HG03064 (cell line): ENCODE results near the gene TSPAN5.
"Not testable (repeated sequence)": the region's sequence is repeated elsewhere in the genome, so short reads cannot be mapped to it uniquely, and the experiment has no call there.

Experiments
- ATAC-seq: cut with Tn5 transposase; IDR thresholded peaks from one replicate; pipeline ENCODE4 v1.9.1; 2021; ENCODE audit warnings: low read depth; ENCODE audit not compliant: unreplicated experiment

TSPAN5 gene

GRCh38 chr4:98508248-98508647 is 150.2 kb downstream of the TSPAN5 start:
- ATAC-seq = no peak

DNA sequence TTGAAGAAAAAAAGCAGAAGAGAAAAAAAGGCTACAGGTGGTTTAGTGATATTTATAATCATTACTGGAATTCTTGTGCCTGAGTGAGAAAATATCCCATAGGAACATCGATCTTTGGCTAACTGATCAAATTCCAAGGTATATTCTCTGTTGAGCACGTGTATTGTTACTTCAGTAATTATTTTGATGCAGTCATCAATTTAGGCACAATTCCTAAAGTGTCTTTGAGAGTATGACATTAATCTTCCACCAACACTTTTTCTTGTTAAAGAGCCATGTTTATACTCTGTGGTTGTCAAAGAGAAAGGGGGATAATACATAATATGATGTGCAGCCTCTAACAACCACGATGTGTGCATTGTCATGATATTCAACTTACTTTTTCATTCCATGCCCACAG is 151.1 kb downstream of the TSPAN5 start:
- no peak for ATAC-seq

- ATAC-seq = no peak
Observed at GRCh38 chr4:98506462-98507132, 151.8 kb downstream of the TSPAN5 start.

DNA sequence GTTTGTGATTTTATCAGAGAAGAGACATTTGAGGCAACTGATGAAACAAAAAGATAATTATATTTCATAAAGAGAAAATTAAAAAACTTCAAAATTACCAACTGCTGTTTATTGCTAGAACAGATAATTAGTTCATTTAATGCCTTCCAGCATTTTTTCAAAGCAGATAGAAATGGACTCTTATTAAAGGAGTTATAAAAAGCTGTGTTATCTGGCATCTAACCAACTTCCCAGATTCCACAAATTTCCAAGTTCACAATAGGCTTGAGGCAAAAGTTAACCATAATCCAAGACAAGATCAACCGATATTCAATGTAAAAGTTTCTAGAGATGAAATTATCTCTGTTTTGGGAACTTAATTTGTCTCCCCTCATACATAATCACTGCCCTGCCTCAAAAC is 152.4 kb downstream of the TSPAN5 start:
- no peak for ATAC-seq

GRCh38 chr4:98504091-98504490 is 154.3 kb downstream of the TSPAN5 start:
- no peak for ATAC-seq

GRCh38 chr4:98503676-98504075 is 154.7 kb downstream of the TSPAN5 start:
- no peak for ATAC-seq

DNA sequence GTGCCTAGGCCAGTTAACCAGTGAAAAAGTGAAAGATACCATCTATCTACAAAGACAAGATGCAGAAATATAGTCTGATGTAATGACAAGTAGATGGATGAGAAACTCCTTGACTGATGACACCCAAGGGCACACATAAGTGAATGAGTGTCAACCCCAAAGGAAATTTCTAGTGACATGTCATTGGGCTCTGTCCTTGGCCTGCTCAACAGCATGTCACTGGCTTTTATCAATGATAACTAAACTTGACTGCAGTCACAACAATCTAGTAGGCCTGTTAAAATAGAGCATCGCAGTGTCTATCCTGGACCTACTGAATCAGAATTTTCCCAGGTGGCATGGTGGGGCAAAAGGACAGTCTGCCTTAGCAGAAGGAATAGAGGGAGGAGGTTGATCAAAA is 155.8 kb downstream of the TSPAN5 start:
- ATAC-seq = no peak

- no peak for ATAC-seq
Observed at GRCh38 chr4:98502031-98502430, 156.4 kb downstream of the TSPAN5 start.

DNA sequence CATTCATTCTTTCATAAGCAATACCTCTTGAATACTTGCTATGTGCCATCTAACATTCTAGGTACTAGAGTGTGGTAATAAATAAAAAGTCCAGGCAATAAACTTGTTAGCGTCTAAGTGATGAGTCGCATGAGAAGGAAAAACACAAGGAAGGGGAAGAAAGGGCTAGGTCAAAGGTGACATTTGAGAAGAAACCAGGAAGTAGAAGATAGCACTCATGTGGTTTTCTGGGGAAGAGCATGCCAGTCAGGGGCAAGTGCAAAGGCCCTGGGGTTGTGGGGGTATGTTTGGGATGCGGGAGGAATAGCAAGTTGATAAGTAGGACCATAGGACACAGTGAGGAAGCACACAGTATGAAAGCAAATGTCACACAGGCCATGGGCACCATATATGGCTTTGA is 157.0 kb downstream of the TSPAN5 start:
- no peak for ATAC-seq

DNA sequence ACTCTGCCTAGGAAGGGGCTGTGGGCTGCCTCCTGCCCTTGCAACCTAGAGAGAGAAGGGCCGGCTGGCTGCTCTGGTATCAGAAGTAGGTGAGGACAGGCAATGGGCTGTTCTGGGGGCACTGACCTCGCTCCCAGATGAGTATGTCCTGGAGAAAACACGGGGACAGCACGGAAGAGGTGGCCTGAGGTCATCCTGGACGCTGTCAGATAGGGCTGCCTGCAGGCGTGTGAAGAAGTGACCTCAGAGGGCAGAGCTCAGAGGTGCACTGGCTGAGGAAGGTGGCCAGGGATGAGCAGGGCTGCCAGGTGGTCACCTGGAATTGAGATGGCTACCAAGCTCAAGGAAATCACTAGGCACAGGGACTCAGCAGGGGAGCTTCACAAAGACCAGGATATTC is 159.6 kb downstream of the TSPAN5 start:
- no peak for ATAC-seq

- no peak for ATAC-seq
Observed at GRCh38 chr4:98496152-98496845, 162.1 kb downstream of the TSPAN5 start.

- ATAC-seq = peak; percentile 85
Observed at GRCh38 chr4:98493296-98493695, 165.1 kb downstream of the TSPAN5 start.

DNA sequence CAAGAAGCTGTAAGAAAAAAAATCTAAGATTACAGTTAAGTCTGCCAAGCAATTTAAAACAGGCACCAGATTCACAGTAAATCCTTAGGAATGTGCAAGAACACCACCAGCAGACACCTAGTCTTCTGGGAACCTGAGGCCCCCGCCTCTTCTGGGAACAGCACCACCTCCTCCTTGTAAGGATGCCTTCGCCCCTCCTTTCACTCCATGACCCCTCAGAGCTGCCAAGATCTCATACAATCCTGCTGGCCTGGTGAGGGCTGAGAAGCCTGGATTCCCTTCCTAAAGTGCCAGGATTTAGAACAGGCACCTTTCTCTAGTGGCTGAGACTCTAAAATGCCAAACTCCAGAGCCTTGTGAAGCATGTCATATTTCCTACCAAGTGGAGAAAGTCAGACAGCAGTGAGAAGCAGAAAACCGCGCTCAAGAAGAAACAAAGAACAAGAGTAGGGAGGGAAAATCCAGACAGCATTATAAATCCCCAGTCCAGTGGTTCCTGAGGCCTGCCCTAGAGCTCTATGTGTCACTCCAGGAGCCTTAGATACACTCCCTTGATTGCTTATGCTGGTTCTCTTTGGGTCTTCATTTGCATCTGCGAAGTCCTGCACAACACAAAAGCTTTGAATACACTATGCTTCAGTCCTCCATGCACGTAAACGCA is 166.4 kb downstream of the TSPAN5 start:
- ATAC-seq = no peak

DNA sequence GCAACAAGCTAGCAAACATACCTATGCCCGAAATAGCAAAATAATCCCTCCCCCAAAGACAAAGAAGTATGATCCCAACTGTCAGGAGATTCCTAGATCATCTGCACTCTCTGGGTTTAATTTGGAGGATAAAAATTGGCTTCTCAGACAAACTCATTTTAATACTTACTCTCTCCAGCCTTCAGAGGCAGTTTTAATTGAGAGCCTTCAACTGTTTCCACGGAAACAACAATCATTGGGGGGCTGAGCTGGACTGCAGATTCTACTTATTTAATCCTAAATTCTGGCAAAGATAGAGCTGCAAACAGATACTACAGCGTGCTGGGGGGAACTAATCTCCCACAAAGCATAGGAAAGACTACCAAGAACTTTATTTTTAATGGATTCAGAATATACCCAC is 168.2 kb downstream of the TSPAN5 start:
- no peak for ATAC-seq

DNA sequence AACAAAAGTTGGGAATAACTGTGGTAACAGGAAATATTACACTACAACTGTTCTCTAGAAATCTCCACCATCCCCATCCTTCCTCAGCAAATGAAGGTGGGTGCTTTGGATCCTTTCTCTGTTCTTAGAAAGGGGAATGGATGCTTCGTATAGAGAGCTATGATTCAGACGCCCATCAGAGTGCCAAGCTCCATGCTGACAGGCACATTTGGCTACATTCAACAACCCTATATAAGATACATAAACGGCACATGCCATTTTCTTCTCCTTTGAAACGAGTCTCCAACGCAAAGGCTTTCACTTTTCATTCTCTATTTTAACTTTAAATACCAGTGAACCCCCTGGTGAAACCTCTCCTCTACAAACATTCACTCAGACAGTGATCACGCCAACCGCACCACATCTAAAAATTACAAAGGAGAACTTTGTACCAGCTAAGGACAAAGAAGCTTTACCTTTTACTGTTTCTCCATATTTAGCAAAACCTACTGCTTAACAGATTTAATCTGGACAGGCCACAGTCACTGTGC is 172.5 kb downstream of the TSPAN5 start:
- no peak for ATAC-seq

- ATAC-seq = no peak
Observed at GRCh38 chr4:98484031-98484430, 174.4 kb downstream of the TSPAN5 start.

DNA sequence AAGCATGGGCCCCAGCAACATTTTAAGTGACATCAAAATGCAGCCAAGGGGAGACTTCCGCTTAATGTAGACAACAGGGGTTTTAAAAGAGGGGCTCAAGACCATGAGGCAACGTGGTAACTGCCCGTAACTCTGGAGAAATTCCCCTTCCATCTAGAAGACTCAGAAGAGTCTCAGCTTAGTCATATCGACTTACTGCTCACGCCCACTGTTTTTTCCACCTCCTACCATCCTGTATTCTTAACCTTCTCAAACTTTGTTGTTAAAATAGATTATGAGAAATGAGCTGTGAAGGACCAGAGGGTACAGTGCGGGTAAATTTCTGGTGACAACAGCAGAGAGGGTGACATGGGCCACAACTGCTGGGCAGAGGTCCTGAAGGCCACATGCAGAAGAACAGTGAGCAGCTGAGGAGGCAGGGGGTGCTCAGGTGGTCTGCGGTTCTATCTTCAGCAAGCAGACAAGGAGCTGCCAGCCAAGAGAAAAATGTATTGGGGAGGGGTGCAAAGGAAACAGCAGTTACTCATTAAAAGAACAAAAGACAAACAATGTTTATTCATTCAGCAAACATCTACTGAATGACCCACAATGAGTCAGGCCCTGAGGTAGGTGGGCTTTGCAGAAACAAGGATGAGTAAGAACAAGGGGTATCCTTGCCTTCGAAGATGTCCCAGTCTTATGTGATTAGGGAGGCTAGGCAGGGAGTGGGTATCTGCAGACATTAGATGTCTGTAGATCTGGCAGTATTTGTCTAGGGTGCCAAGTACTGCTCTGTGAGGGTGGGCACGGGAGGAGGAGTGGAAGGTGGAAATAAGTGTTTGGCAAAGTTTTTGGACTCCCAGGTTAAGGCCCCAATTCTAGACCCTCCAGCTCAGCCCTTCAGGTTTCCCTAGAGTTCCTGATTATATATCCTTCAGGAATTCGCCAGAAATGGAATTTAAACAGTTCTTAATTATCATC is 175.3 kb downstream of the TSPAN5 start:
- peak; percentile 78 for ATAC-seq

- ATAC-seq = peak; percentile 3
Observed at GRCh38 chr4:98482503-98482846, 175.9 kb downstream of the TSPAN5 start.

- ATAC-seq = no peak
Observed at GRCh38 chr4:98481167-98481566, 177.2 kb downstream of the TSPAN5 start.

DNA sequence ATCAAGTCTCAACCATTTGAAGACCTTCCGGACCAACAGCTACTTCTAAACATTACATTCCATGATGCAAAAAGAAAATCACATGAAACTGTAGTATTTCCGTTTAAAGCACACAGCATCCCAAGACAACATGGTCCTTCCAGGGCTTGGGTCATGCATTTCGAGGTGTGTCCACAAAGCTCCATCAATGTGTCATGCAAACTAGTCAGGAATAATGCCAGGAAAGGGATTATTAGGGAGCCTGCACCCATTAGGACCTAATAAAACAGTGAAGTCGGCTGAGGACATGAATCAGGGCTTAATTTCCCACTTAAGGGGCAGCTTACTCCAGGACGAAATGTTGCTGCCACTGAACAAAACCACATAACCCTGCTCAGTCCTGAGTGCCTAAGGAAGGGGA is 177.9 kb downstream of the TSPAN5 start:
- no peak for ATAC-seq

DNA sequence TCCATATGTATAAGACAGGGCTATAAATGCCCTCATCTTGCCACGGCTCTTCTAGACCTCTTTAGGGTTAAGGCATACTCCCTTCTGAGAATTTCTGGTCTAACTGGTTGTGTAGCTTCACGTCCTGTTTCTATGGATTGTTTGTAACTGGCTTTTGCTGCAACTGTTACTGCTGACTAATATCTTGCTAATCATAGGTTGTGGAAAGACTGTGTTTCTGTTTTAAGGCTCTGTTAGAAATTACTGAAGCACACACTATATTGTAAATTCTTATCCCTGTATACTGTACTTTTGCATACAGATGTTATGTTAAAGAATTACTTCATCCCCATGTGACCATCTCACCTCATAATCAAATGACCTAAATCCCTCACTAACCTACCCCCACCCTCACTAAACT is 178.8 kb downstream of the TSPAN5 start:
- ATAC-seq = not testable (repeated sequence)
